ENCODE measurements around the gene EHD4. TPM values are rescaled to one million over a fixed set of nuclear protein-coding genes. Genes with fewer than 3 reads are reported as not detected.

The EHD4 gene
- total RNA-seq, 1 donor from 2014 or later = 24.6 TPM

DNA sequence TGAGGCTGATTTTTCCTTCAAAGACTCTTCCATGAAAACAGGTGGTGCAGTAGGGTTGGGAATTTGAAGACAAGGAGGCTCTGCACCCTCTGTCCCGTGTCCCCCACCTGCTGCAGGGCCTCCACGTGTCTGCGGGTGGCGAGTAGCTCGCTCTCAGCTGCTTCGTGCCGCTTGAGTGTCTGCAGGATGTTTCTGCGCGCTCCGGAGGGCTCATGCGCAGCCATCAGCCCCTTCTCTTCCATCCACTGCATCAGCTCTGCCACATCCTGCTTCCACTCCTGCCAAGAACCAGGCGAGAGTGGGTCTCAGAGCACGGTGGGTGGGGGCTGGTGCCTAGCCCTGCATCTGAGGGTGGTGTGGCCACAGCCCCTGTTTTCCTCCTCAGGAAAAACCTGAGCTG is 96.3 kb downstream of the EHD4 start:
- H3K36me3 ChIP-seq = no peaks in the 10 kb centered on the region
- H3K27ac ChIP-seq = no peak overlapping the region
- peaks cover 13% of the 10 kb centered on the region for H3K4me1 ChIP-seq
- TF ChIP-seq, protein P1, sequence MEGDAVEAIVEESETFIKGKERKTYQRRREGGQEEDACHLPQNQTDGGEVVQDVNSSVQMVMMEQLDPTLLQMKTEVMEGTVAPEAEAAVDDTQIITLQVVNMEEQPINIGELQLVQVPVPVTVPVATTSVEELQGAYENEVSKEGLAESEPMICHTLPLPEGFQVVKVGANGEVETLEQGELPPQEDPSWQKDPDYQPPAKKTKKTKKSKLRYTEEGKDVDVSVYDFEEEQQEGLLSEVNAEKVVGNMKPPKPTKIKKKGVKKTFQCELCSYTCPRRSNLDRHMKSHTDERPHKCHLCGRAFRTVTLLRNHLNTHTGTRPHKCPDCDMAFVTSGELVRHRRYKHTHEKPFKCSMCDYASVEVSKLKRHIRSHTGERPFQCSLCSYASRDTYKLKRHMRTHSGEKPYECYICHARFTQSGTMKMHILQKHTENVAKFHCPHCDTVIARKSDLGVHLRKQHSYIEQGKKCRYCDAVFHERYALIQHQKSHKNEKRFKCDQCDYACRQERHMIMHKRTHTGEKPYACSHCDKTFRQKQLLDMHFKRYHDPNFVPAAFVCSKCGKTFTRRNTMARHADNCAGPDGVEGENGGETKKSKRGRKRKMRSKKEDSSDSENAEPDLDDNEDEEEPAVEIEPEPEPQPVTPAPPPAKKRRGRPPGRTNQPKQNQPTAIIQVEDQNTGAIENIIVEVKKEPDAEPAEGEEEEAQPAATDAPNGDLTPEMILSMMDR (IDR thresholded peaks at IDR 0.05) = no peak
- TF ChIP-seq POLR2AphosphoS5 (IDR thresholded peaks at IDR 0.05; ENCODE audit: insufficient read depth in 1 of 2, low read depth in 1 of 2) = no peak
- TF ChIP-seq POLR2A (IDR thresholded peaks at IDR 0.05) = no peak
- intact Hi-C loops (cut with DNase I) = no loop called here
- H3K9me3 ChIP-seq = no peaks in the 10 kb centered on the region
- H3K27me3 ChIP-seq = no peaks in the 10 kb centered on the region
- no peak for DNase-seq (ENCODE audit: extremely low spot score in 2 of 2)
- H3K4me3 ChIP-seq = no peak overlapping the region

DNA sequence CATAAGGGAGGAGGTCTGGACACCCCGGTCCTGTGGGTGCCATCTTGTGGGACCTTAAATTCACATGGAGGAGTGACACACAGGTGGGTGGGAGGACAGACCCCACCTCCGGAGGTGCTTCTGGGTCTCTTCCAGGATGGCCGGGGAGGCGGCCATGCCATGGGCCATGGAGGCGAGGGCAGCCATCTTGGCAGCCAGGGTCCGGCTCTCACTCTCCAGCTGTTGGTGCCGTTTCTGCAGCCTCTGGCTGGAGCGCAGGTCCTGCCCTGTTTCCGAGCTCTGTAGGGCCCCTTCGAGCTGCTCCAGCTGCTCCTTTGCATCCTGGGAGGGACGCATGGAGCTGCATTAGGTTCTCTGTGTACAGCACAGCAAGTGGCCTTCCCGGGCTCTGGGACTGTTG is 97.6 kb downstream of the EHD4 start:
- Histone ChIP-seq H3K27ac (no peak overlapping the region), H3K4me1 (peaks cover 1% of the 10 kb centered on the region), H3K36me3 (no peaks in the 10 kb centered on the region), H3K27me3 (no peaks in the 10 kb centered on the region), H3K9me3 (no peaks in the 10 kb centered on the region), H3K4me3 (no peak overlapping the region)
- no peak for DNase-seq (ENCODE audit: extremely low spot score in 2 of 2)
- intact Hi-C loops (cut with DNase I) = no loop called here
- no peak for TF ChIP-seq POLR2AphosphoS5 (IDR thresholded peaks at IDR 0.05; ENCODE audit: insufficient read depth in 1 of 2, low read depth in 1 of 2)
- TF ChIP-seq POLR2A (IDR thresholded peaks at IDR 0.05) = no peak
- TF ChIP-seq, protein P1 (IDR thresholded peaks at IDR 0.05) = no peak

DNA sequence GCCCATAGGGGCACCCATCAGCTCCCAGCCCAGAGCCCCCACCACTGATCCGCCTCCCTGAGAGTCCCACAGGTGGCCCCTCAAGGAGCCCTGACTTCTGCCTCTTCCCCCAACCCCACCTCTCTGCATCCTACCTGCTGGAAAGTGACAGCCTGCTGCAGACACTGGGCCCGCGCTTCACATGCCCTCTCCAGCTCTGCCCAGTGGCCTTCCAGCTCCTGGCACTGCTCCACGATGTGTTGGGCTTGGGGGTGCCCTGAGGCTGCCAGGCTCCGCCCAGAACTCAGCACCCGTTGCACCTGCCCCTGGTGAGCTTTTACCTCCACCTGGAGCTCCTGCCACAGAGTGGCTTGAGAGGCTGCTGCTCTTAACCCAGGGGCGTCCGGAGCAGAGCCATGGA is 98.6 kb downstream of the EHD4 start:
- Histone ChIP-seq H3K27me3 (no peaks in the 10 kb centered on the region), H3K4me1 (no peaks in the 10 kb centered on the region), H3K36me3 (no peaks in the 10 kb centered on the region), H3K27ac (no peak overlapping the region), H3K4me3 (no peak overlapping the region), H3K9me3 (no peaks in the 10 kb centered on the region)
- no peak for TF ChIP-seq POLR2AphosphoS5 (IDR thresholded peaks at IDR 0.05; ENCODE audit: insufficient read depth in 1 of 2, low read depth in 1 of 2)
- TF ChIP-seq POLR2A (IDR thresholded peaks at IDR 0.05) = no peak
- TF ChIP-seq, protein P1 (IDR thresholded peaks at IDR 0.05) = no peak
- DNase-seq (ENCODE audit: extremely low spot score in 2 of 2) = no peak
- intact Hi-C loops (cut with DNase I) = no loop called here

DNA sequence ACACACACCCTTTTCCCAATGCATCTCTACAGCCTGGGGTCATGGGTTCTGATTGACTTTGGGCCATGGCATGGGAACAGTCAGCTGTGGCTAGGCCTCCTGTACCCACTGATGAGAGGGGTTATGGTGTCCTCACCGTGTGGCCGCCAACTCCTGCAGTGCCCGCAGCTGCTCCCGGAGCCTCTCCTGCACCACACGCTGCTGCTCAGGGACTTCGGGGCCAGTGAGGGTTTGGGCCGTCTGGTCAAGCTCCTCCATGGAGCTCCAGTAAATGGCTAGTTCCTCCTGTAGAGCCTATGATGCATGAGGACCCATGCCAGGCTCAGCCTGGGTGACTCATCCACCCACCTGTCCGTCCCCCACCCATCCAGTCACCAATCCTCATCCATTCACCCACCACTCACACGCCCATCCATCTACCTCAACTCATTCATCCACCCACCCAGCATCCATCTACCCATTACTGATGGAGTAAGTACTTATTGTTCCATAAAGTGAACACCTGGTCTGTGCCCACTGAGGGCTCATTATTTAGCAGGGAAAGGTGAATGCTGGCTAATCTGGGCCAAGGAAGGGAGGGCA is 100.1 kb downstream of the EHD4 start:
- Histone ChIP-seq H3K36me3 (no peaks in the 10 kb centered on the region), H3K4me3 (no peak overlapping the region), H3K27me3 (no peaks in the 10 kb centered on the region), H3K4me1 (no peaks in the 10 kb centered on the region), H3K9me3 (no peaks in the 10 kb centered on the region), H3K27ac (no peak overlapping the region)
- intact Hi-C loops (cut with DNase I) = no loop called here
- no peak for DNase-seq (ENCODE audit: extremely low spot score in 2 of 2)
- TF ChIP-seq, protein P1 (IDR thresholded peaks at IDR 0.05) = no peak
- TF ChIP-seq POLR2AphosphoS5 (IDR thresholded peaks at IDR 0.05; ENCODE audit: insufficient read depth in 1 of 2, low read depth in 1 of 2) = no peak
- TF ChIP-seq POLR2A (IDR thresholded peaks at IDR 0.05) = no peak

DNA sequence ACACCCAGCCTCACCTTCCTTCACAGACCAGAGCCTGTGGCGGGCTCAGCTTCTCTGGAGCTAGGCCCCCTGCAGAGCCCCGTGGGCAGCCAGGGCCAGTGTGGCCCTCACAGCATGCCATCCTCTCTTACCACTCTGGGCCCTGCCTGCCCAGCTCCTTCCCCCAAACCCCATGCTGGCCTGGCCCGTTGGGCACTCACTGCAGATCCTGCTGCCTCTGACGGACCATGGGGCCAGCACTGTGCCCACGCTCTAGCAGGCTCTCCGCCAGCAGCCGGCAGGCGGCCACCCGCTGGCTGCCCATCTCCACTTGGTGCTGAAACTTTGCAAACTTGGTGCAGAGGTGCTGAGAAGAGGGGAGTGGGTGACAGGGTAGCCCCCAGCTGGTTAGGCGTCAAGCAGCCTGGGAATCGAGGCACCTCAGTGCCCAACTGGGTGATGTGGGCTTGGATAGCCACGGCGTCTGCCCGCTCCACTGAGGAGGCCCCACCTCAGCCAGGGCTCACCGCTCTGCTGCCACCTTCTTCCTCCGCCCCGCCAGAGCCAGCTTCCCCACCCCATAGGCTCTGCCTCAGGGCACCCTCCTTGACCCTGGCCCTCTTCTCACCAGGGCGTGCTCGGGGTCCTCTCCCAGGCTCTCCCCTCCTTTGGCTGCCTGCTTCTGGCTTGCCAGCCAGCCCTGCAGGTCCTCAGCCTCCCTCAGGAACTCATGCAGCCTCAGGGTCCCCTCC is 101.0 kb downstream of the EHD4 start:
- Histone ChIP-seq H3K9me3 (no peaks in the 10 kb centered on the region), H3K36me3 (no peaks in the 10 kb centered on the region), H3K27me3 (no peaks in the 10 kb centered on the region), H3K4me1 (no peaks in the 10 kb centered on the region), H3K4me3 (no peak overlapping the region), H3K27ac (no peak overlapping the region)
- TF ChIP-seq POLR2A (IDR thresholded peaks at IDR 0.05) (no peak), POLR2AphosphoS5 (IDR thresholded peaks at IDR 0.05; ENCODE audit: insufficient read depth in 1 of 2, low read depth in 1 of 2) (no peak)
- TF ChIP-seq, protein P1 (IDR thresholded peaks at IDR 0.05) = no peak
- no peak for DNase-seq (ENCODE audit: extremely low spot score in 2 of 2)
- intact Hi-C loops (cut with DNase I) = no loop called here

Measured in vagina (tissue), 2 donors.